Spleen (tissue), 11 donors: ENCODE results near the gene DLG5. TPM values are rescaled to one million over a fixed set of nuclear protein-coding genes. Genes with fewer than 3 reads are reported as not detected.

Experiments used
- DNase-seq: peaks from one replicate; pipeline ENCODE4 v3.0.0-alpha.2; 2020
- H3K27ac ChIP-seq, 8 donors: fragments of 200-600 bp; sonication (generic) in 7 of 8; 1 replicate in 4 of 8; 2 replicates in 4 of 8; pipeline versions ENCODE4 v1.5.0 to v1.8.0; 2016 to 2021; ENCODE audit warnings: inconsistent platforms in 4 of 8, mild to moderate bottlenecking in 4 of 8, moderate library complexity in 1 of 8
- H3K27me3 ChIP-seq, 7 donors: fragments of 200-600 bp; sonication (generic) in 6 of 7; replicated peaks in 1 of 7; 1 replicate in 4 of 7; 2 replicates in 3 of 7; pipeline versions ENCODE4 v1.5.0 to v1.8.0; 2016 to 2021; ENCODE audit warnings: inconsistent platforms in 3 of 7, mild to moderate bottlenecking in 1 of 7
- H3K36me3 ChIP-seq, 6 donors: fragments of 200-600 bp; sonication (generic) in 5 of 6; 1 replicate in 4 of 6; 2 replicates in 2 of 6; pipeline versions ENCODE4 v1.5.0 to v1.8.0; 2016 to 2021; ENCODE audit warnings: inconsistent platforms in 2 of 6
- H3K4me1 ChIP-seq, 6 donors: fragments of 200-600 bp; sonication (generic) in 5 of 6; 1 replicate in 3 of 6; 2 replicates in 3 of 6; pipeline versions ENCODE4 v1.5.0 to v1.8.0; 2016 to 2021; ENCODE audit warnings: inconsistent platforms in 3 of 6
- H3K4me3 ChIP-seq, 8 donors: fragments of 200-600 bp; sonication (generic) in 7 of 8; 1 replicate in 4 of 8; 2 replicates in 4 of 8; pipeline versions ENCODE4 v1.5.0 to v1.8.0; 2016 to 2021; ENCODE audit warnings: inconsistent platforms in 4 of 8, mild to moderate bottlenecking in 4 of 8, moderate library complexity in 2 of 8
- H3K9me3 ChIP-seq, 8 donors: fragments of 200-600 bp; sonication (generic) in 7 of 8; 1 replicate in 4 of 8; 2 replicates in 4 of 8; pipeline versions ENCODE4 v1.5.0 to v1.8.0; 2016 to 2021; ENCODE audit warnings: inconsistent platforms in 4 of 8
- POLR2A ChIP-seq, 3 donors: fragments of 450-650 bp; IDR thresholded peaks; one replicate each; pipeline ENCODE4 v1.5.1; 2017; ENCODE audit warnings: antibody characterized with exemption in 3 of 3, mild to moderate bottlenecking in 1 of 3
- POLR2AphosphoS5 ChIP-seq, 3 donors: sonication (generic); formaldehyde crosslinking; IDR thresholded peaks; one replicate each; pipeline ENCODE4 v1.5.1; 2017; ENCODE audit warnings: antibody characterized with exemption in 3 of 3
- WGBS, 5 donors: extraction: QIAGEN DNeasy Blood & Tissue Kit in 3 of 5; methylation state at CpG; one replicate each; pipeline versions ENCODE4 v1.1.5 to v1.1.7; 2013 to 2018; 5-methylcytosine and 5-hydroxymethylcytosine counted together
- intact Hi-C: fragments of 100-400 bp; cut with DNase I; formaldehyde crosslinking; loops from one replicate; pipeline ENCODE4 v1.15.0; 2023; ENCODE audit warnings: low total_unique reads
- polyA plus RNA-seq, 3 donors: library from polyadenylated mRNA; stranded (reverse); fragments of 200-250 nt; gene quantifications; one replicate each; pipeline ENCODE4 v1.2.1, GENCODE V29; 2013
- total RNA-seq, 7 donors: library from RNA; depleted of rRNA in 3 of 7; stranded (reverse); fragments of >200 nt in 3 of 7; fragmentation: NEBNext Ultra II Directional in 4 of 7; extraction: Animal tissue kit (Norgen Biotek cat#: 25700) in 4 of 7; gene quantifications; one replicate each; pipeline versions ENCODE4 v1.1.0 to v1.2.1, GENCODE V29; 2016 to 2021
- TF ChIP-seq, protein P1 (sequence below), 11 experiments: fragments of 200-600 bp in 7 of 11; fragments of 450-650 bp in 4 of 11; sonication (generic) in 4 of 11; IDR thresholded peaks in 8 of 11; conservative IDR thresholded peaks in 3 of 11; 1 replicate in 7 of 11; 2 replicates in 4 of 11; pipeline versions ENCODE4 v1.4.0 to v1.8.0; 2016 to 2021; ENCODE audit warnings: antibody characterized with exemption in 11 of 11, inconsistent platforms in 4 of 11, mild to moderate bottlenecking in 1 of 11
- donor health status: healthy with polysubstance abuse.
- donor health status: DM: no; HTN: no; CAD: no; lungs with moderate emphysema.
- donor health status: DM: no; HTN: no; CAD: no.
- donor health status: Bipolar disorder and iron deficiency.
- donor health status: healthy.
- donor health status: DM: no; HTN: no; CAD: no.
- donor health status: DM: yes; HTN: yes; CAD: no.

The DLG5 gene
- total and polyA plus RNA-seq, 10 donors: 2.0 to 14.4 (median 8.8) TPM

GRCh38 chr10:77972148-77972547 is 45.6 kb upstream of the DLG5 start:
- no peak for DNase-seq
- intact Hi-C loops: no loop called here

DNA sequence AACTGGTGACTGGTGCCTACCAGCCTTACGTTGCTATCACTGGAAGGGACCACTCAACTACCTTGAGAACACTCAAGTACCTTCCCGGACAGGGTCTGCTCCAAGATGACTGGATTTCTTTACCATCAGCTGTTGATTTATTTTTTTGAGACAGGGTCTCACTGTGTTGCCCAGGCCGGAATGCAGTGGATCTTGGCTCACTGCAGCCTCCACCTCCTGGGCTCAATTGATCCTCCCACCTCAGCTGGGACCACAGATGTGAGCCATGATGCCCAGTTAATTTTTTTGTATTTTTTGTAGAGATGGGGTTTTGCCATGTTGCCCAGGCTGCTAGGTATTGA is 45.2 kb upstream of the DLG5 start:
- H3K4me3 ChIP-seq: no peak overlapping the region
- peak; percentile 18 for DNase-seq
- intact Hi-C loops: no loop called here
- WGBS, 5 donors: 91 to 100% (median 97%) methylated on average over 3 of the region's 3 CpGs
- H3K4me1 ChIP-seq: peaks cover 0 to 14% (median 8%) of the 10 kb centered on the region in 6 donors
- peak overlapping the region in 6 of 8 donors; percentile 10 to 68 (median 53) for H3K27ac ChIP-seq
- no peaks in the 10 kb centered on the region for H3K9me3 ChIP-seq
- no peaks in the 10 kb centered on the region for H3K27me3 ChIP-seq
- H3K36me3 ChIP-seq: peaks cover 0 to 28% (median 5%) of the 10 kb centered on the region in 6 donors
- no peak for TF ChIP-seq POLR2A (IDR thresholded peaks at IDR 0.05)
- TF ChIP-seq, protein P1, sequence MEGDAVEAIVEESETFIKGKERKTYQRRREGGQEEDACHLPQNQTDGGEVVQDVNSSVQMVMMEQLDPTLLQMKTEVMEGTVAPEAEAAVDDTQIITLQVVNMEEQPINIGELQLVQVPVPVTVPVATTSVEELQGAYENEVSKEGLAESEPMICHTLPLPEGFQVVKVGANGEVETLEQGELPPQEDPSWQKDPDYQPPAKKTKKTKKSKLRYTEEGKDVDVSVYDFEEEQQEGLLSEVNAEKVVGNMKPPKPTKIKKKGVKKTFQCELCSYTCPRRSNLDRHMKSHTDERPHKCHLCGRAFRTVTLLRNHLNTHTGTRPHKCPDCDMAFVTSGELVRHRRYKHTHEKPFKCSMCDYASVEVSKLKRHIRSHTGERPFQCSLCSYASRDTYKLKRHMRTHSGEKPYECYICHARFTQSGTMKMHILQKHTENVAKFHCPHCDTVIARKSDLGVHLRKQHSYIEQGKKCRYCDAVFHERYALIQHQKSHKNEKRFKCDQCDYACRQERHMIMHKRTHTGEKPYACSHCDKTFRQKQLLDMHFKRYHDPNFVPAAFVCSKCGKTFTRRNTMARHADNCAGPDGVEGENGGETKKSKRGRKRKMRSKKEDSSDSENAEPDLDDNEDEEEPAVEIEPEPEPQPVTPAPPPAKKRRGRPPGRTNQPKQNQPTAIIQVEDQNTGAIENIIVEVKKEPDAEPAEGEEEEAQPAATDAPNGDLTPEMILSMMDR (IDR thresholded peaks at IDR 0.05 in 8 of 11, conservative IDR thresholded peaks at IDR 0.05 in 3 of 11): no peak
- TF ChIP-seq POLR2AphosphoS5 (IDR thresholded peaks at IDR 0.05): no peak

More at GRCh38 chr10:77972148-77972547, 45.6 kb upstream of the DLG5 start:
- TF ChIP-seq POLR2A (IDR thresholded peaks at IDR 0.05): no peak
- TF ChIP-seq, protein P1 (IDR thresholded peaks at IDR 0.05 in 8 of 11, conservative IDR thresholded peaks at IDR 0.05 in 3 of 11): no peak
- TF ChIP-seq POLR2AphosphoS5 (IDR thresholded peaks at IDR 0.05): no peak
- WGBS, 5 donors: 84 to 96% (median 95%) methylated on average over 5 of the region's 5 CpGs
- Histone ChIP-seq H3K4me1 (peaks cover 0 to 14% (median 8%) of the 10 kb centered on the region in 6 donors), H3K9me3 (no peaks in the 10 kb centered on the region), H3K27ac (peak overlapping the region in 2 of 8 donors; percentile 56 to 67), H3K36me3 (peaks cover 0 to 32% (median 9%) of the 10 kb centered on the region in 6 donors), H3K27me3 (no peaks in the 10 kb centered on the region), H3K4me3 (no peak overlapping the region)

- Histone ChIP-seq H3K4me1 (peaks cover 0 to 14% (median 8%) of the 10 kb centered on the region in 6 donors), H3K9me3 (no peaks in the 10 kb centered on the region), H3K27me3 (peaks cover 0 to 3% (median 0%) of the 10 kb centered on the region in 7 donors), H3K36me3 (peaks cover 0 to 22% (median 0%) of the 10 kb centered on the region in 6 donors), H3K4me3 (no peak overlapping the region), H3K27ac (peak overlapping the region in 6 of 8 donors; percentile 16 to 68 (median 53))
- intact Hi-C loops: no loop called here
- TF ChIP-seq POLR2AphosphoS5 (IDR thresholded peaks at IDR 0.05): peak in 1 of 3 donors; percentile 55
- TF ChIP-seq, protein P1 (IDR thresholded peaks at IDR 0.05 in 8 of 11, conservative IDR thresholded peaks at IDR 0.05 in 3 of 11): no peak
- peak; percentile 33 for DNase-seq
- WGBS, 5 donors: 50 to 59% (median 56%) methylated on average over 7 of the region's 7 CpGs
Measured at GRCh38 chr10:77970869-77971803, 44.6 kb upstream of the DLG5 start.

DNA sequence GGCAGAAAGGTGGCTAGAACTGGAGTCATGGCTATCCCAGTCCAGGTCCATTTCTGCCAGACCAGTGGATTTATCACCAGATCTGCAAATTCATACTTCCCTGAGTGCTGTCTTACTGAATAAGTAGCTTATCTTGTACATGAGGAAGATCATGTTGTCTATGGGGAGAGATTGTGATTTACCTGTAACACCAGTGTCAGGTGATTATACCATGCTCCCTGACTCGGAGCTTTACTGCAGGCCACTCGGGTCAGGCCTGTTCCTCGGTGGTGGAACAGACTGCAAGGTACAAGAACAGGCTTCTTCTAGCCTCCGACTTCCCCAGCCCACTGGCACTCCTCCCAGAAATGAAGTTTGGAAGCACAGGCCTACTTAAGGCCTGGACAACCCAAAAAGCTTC is 42.6 kb upstream of the DLG5 start:
- intact Hi-C loops: no loop called here
- H3K27me3 ChIP-seq: peaks cover 0 to 7% (median 0%) of the 10 kb centered on the region in 7 donors
- H3K9me3 ChIP-seq: peaks cover 0 to 5% (median 3%) of the 10 kb centered on the region in 8 donors
- H3K27ac ChIP-seq: no peak overlapping the region
- WGBS, 5 donors: 57 to 96% (median 90%) methylated on average over 4 of the region's 4 CpGs
- H3K4me3 ChIP-seq: no peak overlapping the region
- H3K36me3 ChIP-seq: peaks cover 0 to 2% (median 0%) of the 10 kb centered on the region in 6 donors
- no peak for TF ChIP-seq POLR2A (IDR thresholded peaks at IDR 0.05)
- TF ChIP-seq, protein P1 (IDR thresholded peaks at IDR 0.05 in 8 of 11, conservative IDR thresholded peaks at IDR 0.05 in 3 of 11): no peak
- TF ChIP-seq POLR2AphosphoS5 (IDR thresholded peaks at IDR 0.05): no peak
- peaks cover 0 to 14% (median 8%) of the 10 kb centered on the region in 6 donors for H3K4me1 ChIP-seq
- no peak for DNase-seq
